SK-N-SH (cell line): ENCODE data around the gene EZR. TPM values are rescaled to one million over a fixed set of nuclear protein-coding genes. Genes with fewer than 3 reads are reported as not detected.

Experiments used
- CTCF ChIA-PET: fragments of 300-600, 350-600 bp; formaldehyde crosslinking; extraction: SDS; loops from one replicate; lab custom pipeline; 2021; lab: Yijun Ruan, JAX
- POLR2A ChIA-PET: fragments of 350-600 bp; sonication (Branson Sonifier 250); formaldehyde crosslinking; extraction: SDS; loops from one replicate; lab custom pipeline; 2020; ENCODE audit warnings: antibody characterized with exemption, inconsistent platforms; lab: Yijun Ruan, JAX
- DNase-seq: peaks from one replicate; pipeline ENCODE4 v3.0.0; 2012
- H2AFZ ChIP-seq: fragments of 200-600 bp; sonication (generic); 2 replicates; pipeline ENCODE4 v1.8.1; 2016; ENCODE audit warnings: antibody characterized with exemption, mild to moderate bottlenecking, low read depth
- H3F3A ChIP-seq: fragments of 200-600 bp; sonication (generic); replicated peaks from 2 replicates; pipeline ENCODE3; 2016; ENCODE audit warnings: antibody characterized with exemption, mild to moderate bottlenecking; ENCODE audit not compliant: insufficient read depth
- H3K27ac ChIP-seq, 2 experiments: fragments of 200-500 bp in 1 of 2; fragments of 200-600 bp in 1 of 2; sonication (Bioruptor generic) in 1 of 2; sonication (generic), shearing (Covaris generic) in 1 of 2; 2 replicates each; pipeline versions ENCODE4 v1.5.1 to v1.6.1; 2014 to 2016; ENCODE audit warnings: low read depth in 2 of 2, inconsistent platforms in 1 of 2, low read length in 1 of 2, mild to moderate bottlenecking in 1 of 2, mixed read lengths in 1 of 2
- H3K27me3 ChIP-seq: fragments of 200-600 bp; sonication (generic), shearing (Covaris generic); 2 replicates; pipeline ENCODE4 v1.6.1; 2016; ENCODE audit warnings: mixed run types; ENCODE audit not compliant: insufficient read depth
- H3K36me3 ChIP-seq, 2 experiments: fragments of 200-500 bp in 1 of 2; fragments of 200-600 bp in 1 of 2; sonication (Bioruptor generic) in 1 of 2; sonication (generic) in 1 of 2; replicated peaks in 1 of 2; 2 replicates each; pipeline versions ENCODE3 to v1.5.1; 2014 to 2016; ENCODE audit warnings: low read length in 1 of 2, mild to moderate bottlenecking in 1 of 2; ENCODE audit not compliant: insufficient read depth in 2 of 2, control insufficient read depth in 1 of 2
- H3K4me1 ChIP-seq, 2 experiments: fragments of 200-500 bp in 1 of 2; fragments of 200-600 bp in 1 of 2; sonication (Bioruptor generic) in 1 of 2; sonication (generic), shearing (Covaris generic) in 1 of 2; 2 replicates each; pipeline versions ENCODE4 v1.5.1 to v1.6.1; 2014 to 2016; ENCODE audit warnings: low read depth in 1 of 2, low read length in 1 of 2, mixed run types in 1 of 2; ENCODE audit not compliant: insufficient read depth in 2 of 2, control insufficient read depth in 1 of 2
- H3K4me2 ChIP-seq: fragments of 200-600 bp; sonication (generic), shearing (Covaris generic); 2 replicates; pipeline ENCODE4 v1.6.1; 2017; ENCODE audit warnings: mixed run types
- H3K4me3 ChIP-seq, 2 experiments: fragments of 200-500 bp in 1 of 2; fragments of 200-600 bp in 1 of 2; sonication (Bioruptor generic) in 1 of 2; sonication (generic), shearing (Covaris generic) in 1 of 2; 2 replicates each; pipeline versions ENCODE4 v1.5.1 to v1.8.1; 2014 to 2016; ENCODE audit warnings: low read depth in 2 of 2, inconsistent platforms in 1 of 2, low read length in 1 of 2, mild to moderate bottlenecking in 1 of 2, mixed read lengths in 1 of 2, moderate library complexity in 1 of 2
- H3K79me2 ChIP-seq: fragments of 200-600 bp; sonication (generic); 2 replicates; pipeline ENCODE4 v1.8.1; 2017; ENCODE audit warnings: mild to moderate bottlenecking; ENCODE audit not compliant: insufficient read depth
- H3K9ac ChIP-seq: fragments of 200-600 bp; sonication (generic); 2 replicates; pipeline ENCODE4 v1.6.1; 2017; ENCODE audit warnings: mixed run types
- H3K9me2 ChIP-seq: fragments of 200-600 bp; sonication (generic); 2 replicates; pipeline ENCODE4 v1.6.1; 2017; ENCODE audit warnings: mixed run types
- H3K9me3 ChIP-seq: fragments of 200-600 bp; sonication (generic); 2 replicates; pipeline ENCODE4 v1.6.1; 2017; ENCODE audit warnings: mixed run types, mild to moderate bottlenecking, moderate library complexity
- H4K20me1 ChIP-seq: fragments of 200-600 bp; sonication (generic); 2 replicates; pipeline ENCODE4 v1.6.1; 2017; ENCODE audit warnings: mild to moderate bottlenecking, mixed run types; ENCODE audit not compliant: insufficient read depth
- CHD2 ChIP-seq: fragments of 150-350 bp; IDR thresholded peaks from 2 replicates; pipeline ENCODE4 v1.6.1; 2018; ENCODE audit warnings: low read length; ENCODE audit not compliant: partially characterized antibody
- FOSL2 ChIP-seq: IDR thresholded peaks from 2 replicates; pipeline ENCODE4 v1.4.0; 2012; ENCODE audit warnings: low read depth, mild to moderate bottlenecking, moderate library complexity, borderline replicate concordance
- FOXM1 ChIP-seq: IDR thresholded peaks from 2 replicates; pipeline ENCODE4 v1.4.0; 2012; ENCODE audit warnings: low read depth, mild to moderate bottlenecking
- GATA2 ChIP-seq: sonication (generic); formaldehyde crosslinking; IDR thresholded peaks from 2 replicates; pipeline ENCODE4 v1.5.0; 2020; ENCODE audit warnings: mild to moderate bottlenecking, missing genetic modification reagents
- MXI1 ChIP-seq: IDR thresholded peaks from 2 replicates; pipeline ENCODE4 v1.6.1; 2012; ENCODE audit warnings: mild to moderate bottlenecking, low read depth, low read length, improper control_type of control experiment
- POLR2AphosphoS5 ChIP-seq: IDR thresholded peaks from 2 replicates; pipeline ENCODE4 v1.6.1; 2012; ENCODE audit warnings: low read depth, low read length
- RCOR1 ChIP-seq: fragments of 150-350 bp; IDR thresholded peaks from 2 replicates; pipeline ENCODE4 v1.6.1; 2017; ENCODE audit warnings: antibody characterized with exemption, low read length
- RXRA ChIP-seq: IDR thresholded peaks from 2 replicates; pipeline ENCODE4 v1.4.0; 2012; ENCODE audit warnings: low read depth, mild to moderate bottlenecking, borderline replicate concordance
- SIN3A ChIP-seq: IDR thresholded peaks from 2 replicates; pipeline ENCODE4 v1.6.1; 2012; ENCODE audit warnings: low read depth, mild to moderate bottlenecking, low read length, moderate library complexity, borderline replicate concordance
- TCF12 ChIP-seq: IDR thresholded peaks from 2 replicates; pipeline ENCODE4 v1.4.0; 2012
- WGBS: methylation state at CpG from one replicate; pipeline ENCODE4 v1.1.6; 2017; ENCODE audit warnings: low lambda C conversion rate; 5-methylcytosine and 5-hydroxymethylcytosine counted together
- polyA plus RNA-seq, 3 experiments: library from polyadenylated mRNA; depleted of rRNA; stranded (reverse); fragments of >200 nt; gene quantifications; 2 replicates each; pipeline ENCODE4 v1.2.3, GENCODE V29; 2012
- TF ChIP-seq, protein P1 (sequence below): IDR thresholded peaks from 2 replicates; pipeline ENCODE4 v1.4.0; 2012; ENCODE audit warnings: low read depth, borderline replicate concordance
- TF ChIP-seq, protein P2 (sequence below): IDR thresholded peaks from 2 replicates; pipeline ENCODE4 v1.6.1; 2012; ENCODE audit warnings: mild to moderate bottlenecking, low read depth, low read length, moderate library complexity

EZR gene
- polyA plus RNA-seq, 1 of the 3 experiments (the other 2 are of a cell fraction): 92.0 TPM

DNA sequence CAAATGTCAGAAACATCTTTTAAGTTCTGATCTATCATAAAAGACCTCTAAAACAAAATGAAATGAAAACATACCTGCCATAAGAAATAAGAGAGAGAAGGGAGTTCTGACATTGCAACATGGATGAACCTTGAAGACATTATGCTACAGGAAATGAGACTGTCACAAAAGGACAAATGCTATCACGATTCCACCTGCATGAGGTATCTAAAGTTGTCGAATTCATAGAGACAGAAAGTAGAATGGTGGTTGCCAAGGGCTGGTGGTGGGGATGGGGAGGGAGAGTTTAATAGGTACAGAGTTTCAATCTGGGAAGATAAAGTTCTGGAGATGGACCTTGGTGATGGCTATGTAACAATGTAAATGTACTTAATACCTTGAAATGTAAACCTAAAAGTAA, 3.3 kb downstream of the EZR start:
- Histone ChIP-seq H2AFZ (no peak overlapping the region), H3K27me3 (no peaks in the 10 kb centered on the region), H3K36me3 (peaks cover 4 to 9% of the 10 kb centered on the region in 2 experiments), H3K9ac (peak overlapping the region; percentile 0; the same call in 1 of the 2 replicates), H3F3A (no peaks in the 10 kb centered on the region), H3K4me1 (peaks cover 24 to 25% of the 10 kb centered on the region in 2 experiments; a peak in 2 of 4 replicates), H3K9me3 (no peaks in the 10 kb centered on the region; the same call in 1 of the 2 replicates), H3K9me2 (no peaks in the 10 kb centered on the region), H3K79me2 (peaks cover 71% of the 10 kb centered on the region), H4K20me1 (peaks cover 41% of the 10 kb centered on the region), H3K4me3 (no peak overlapping the region; a peak in 1 of 4 replicates), H3K27ac (no peak overlapping the region), H3K4me2 (peak overlapping the region; percentile 90; the same call in 1 of the 2 replicates)
- 80% methylated on average over 2 of the region's 2 CpGs for WGBS
- ChIA-PET POLR2A (no interaction called here), CTCF (no interaction called here)
- TF ChIP-seq POLR2AphosphoS5 (no peak), SIN3A (no peak), FOSL2 (no peak), RXRA (no peak), CHD2 (no peak)
- TF ChIP-seq, protein P1, sequence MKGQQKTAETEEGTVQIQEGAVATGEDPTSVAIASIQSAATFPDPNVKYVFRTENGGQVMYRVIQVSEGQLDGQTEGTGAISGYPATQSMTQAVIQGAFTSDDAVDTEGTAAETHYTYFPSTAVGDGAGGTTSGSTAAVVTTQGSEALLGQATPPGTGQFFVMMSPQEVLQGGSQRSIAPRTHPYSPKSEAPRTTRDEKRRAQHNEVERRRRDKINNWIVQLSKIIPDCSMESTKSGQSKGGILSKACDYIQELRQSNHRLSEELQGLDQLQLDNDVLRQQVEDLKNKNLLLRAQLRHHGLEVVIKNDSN: no peak
- no peak for DNase-seq

DNA sequence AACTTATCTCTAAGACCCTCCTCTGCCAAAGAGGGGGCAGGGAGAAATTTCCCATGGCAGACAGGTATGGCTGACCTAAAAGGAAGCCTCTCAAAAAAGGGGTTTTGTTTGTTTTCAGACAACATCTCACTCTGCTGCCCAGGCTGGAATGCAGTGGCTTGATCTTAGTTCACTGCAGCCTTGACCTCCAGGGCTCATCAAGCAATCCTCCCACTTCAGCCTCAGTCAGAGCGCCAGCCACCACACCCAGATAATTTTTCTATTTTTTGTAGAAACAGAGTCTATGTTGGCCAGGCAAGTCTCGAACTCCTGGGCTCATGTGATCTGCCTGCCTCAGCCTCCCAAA, 3.8 kb downstream of the EZR start:
- Histone ChIP-seq H3K27ac (no peak overlapping the region), H3F3A (no peaks in the 10 kb centered on the region), H3K27me3 (no peaks in the 10 kb centered on the region), H3K4me3 (no peak overlapping the region), H2AFZ (no peak overlapping the region), H3K9ac (no peak overlapping the region), H4K20me1 (peaks cover 41% of the 10 kb centered on the region), H3K9me3 (no peaks in the 10 kb centered on the region; the same call in 1 of the 2 replicates), H3K9me2 (no peaks in the 10 kb centered on the region), H3K4me2 (peak overlapping the region; percentile 90; the same call in 1 of the 2 replicates), H3K36me3 (peaks cover 4 to 12% of the 10 kb centered on the region in 2 experiments), H3K79me2 (peaks cover 77% of the 10 kb centered on the region), H3K4me1 (peaks cover 24 to 25% of the 10 kb centered on the region in 2 experiments; a peak in 2 of 4 replicates)
- 83% methylated on average over 2 of the region's 2 CpGs for WGBS
- no peak for DNase-seq
- CTCF ChIA-PET: no interaction called here
- no peak for TF ChIP-seq RCOR1
- TF ChIP-seq, protein P2, sequence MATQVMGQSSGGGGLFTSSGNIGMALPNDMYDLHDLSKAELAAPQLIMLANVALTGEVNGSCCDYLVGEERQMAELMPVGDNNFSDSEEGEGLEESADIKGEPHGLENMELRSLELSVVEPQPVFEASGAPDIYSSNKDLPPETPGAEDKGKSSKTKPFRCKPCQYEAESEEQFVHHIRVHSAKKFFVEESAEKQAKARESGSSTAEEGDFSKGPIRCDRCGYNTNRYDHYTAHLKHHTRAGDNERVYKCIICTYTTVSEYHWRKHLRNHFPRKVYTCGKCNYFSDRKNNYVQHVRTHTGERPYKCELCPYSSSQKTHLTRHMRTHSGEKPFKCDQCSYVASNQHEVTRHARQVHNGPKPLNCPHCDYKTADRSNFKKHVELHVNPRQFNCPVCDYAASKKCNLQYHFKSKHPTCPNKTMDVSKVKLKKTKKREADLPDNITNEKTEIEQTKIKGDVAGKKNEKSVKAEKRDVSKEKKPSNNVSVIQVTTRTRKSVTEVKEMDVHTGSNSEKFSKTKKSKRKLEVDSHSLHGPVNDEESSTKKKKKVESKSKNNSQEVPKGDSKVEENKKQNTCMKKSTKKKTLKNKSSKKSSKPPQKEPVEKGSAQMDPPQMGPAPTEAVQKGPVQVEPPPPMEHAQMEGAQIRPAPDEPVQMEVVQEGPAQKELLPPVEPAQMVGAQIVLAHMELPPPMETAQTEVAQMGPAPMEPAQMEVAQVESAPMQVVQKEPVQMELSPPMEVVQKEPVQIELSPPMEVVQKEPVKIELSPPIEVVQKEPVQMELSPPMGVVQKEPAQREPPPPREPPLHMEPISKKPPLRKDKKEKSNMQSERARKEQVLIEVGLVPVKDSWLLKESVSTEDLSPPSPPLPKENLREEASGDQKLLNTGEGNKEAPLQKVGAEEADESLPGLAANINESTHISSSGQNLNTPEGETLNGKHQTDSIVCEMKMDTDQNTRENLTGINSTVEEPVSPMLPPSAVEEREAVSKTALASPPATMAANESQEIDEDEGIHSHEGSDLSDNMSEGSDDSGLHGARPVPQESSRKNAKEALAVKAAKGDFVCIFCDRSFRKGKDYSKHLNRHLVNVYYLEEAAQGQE: no peak
- TF ChIP-seq, protein P1: no peak
- no peak for TF ChIP-seq MXI1
- TF ChIP-seq GATA2 (CRISPR knock-in tag): no peak
- no peak for TF ChIP-seq POLR2AphosphoS5
- TF ChIP-seq CHD2: no peak
- TF ChIP-seq TCF12: no peak
- no peak for TF ChIP-seq FOXM1
- POLR2A ChIA-PET: no interaction called here
